Activated T-helper 1 cell treated with anti-CD3 and anti-CD28 coated beads, Interleukin-12 subunit alpha, Interleukin-12 subunit beta, Interleukin-2, Interleukin-4 antibody, amounts not matched to agents 30 ng/mL and 10 ng/mL and 1 ng/mL, durations not matched to agents 14 hours and 24 hours and 36 hours (primary cell): Measurements from ENCODE around the gene DLX3. TPM values are rescaled to one million over a fixed set of nuclear protein-coding genes. Genes with fewer than 3 reads are reported as not detected.

ENCODE experiments used
- DNase-seq: peaks from one replicate; pipeline ENCODE4 v3.0.0; 2021; ENCODE audit warnings: low spot score
- H3K27ac Mint-ChIP-seq: one replicate; pipeline ENCODE4 v1.8.0; 2021; ENCODE audit warnings: mild to moderate bottlenecking, mixed read lengths
- H3K27me3 Mint-ChIP-seq: one replicate; pipeline ENCODE4 v1.8.0; 2022; ENCODE audit warnings: mild to moderate bottlenecking, moderate library complexity, mixed read lengths; ENCODE audit not compliant: insufficient read depth
- H3K36me3 Mint-ChIP-seq: one replicate; pipeline ENCODE4 v1.8.0; 2021; ENCODE audit warnings: low read depth, mixed read lengths
- H3K4me1 Mint-ChIP-seq: one replicate; pipeline ENCODE4 v1.8.0; 2021; ENCODE audit warnings: low read depth, mixed read lengths
- H3K4me3 Mint-ChIP-seq: one replicate; pipeline ENCODE4 v1.8.0; 2021; ENCODE audit warnings: mild to moderate bottlenecking, moderate library complexity, mixed read lengths
- H3K9me3 Mint-ChIP-seq: one replicate; pipeline ENCODE4 v1.8.0; 2021; ENCODE audit warnings: mixed read lengths
- intact Hi-C: fragments of 100-400 bp; cut with micrococcal nuclease; formaldehyde crosslinking; loops from one replicate; pipeline ENCODE4 v1.15.1; 2024
- total RNA-seq: library from RNA; stranded (reverse); gene quantifications from 2 replicates; pipeline ENCODE4 v1.2.3, GENCODE V29; 2022

DLX3 gene
- total RNA-seq, 1 donor from 2014 or later, result not detected

DNA sequence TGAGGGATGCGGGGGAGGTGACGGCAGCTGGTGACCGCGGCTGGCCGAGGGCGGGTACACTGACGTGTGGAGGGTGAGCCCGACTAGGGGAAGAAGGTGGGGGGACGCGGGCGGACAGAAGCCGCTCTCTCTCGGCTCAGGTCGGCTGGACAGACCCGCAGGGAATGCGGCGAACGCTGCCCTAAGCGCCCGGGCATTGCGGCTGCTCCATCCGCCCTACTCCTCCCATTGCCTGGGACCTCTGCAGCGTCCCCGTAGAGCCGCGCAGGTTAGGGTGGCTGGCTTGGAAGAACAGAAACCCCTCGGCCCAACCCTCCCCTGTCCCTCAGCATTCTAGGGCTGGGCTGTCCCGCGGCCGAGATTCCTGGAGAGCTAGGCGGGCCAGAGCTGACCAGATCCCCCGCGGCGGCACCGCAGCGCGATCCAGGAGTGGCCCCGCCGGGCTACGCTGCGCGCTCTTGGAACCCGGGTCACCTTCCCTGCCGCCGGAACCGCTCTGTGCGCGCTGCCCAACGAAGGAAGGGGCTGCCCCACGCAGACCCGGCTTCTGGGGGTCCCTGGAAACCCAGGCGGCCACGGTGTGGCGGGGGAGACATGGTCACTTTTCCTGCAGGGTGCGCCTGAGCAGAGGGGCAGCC lies 23.1 kb downstream of the DLX3 start:
- intact Hi-C loops, result loop anchor here (5.0 kb wide), 1 partner anchor 475 kb away; the partner anchor contains the start of gene NGFR
- Mint-ChIP-seq H3K4me3 (no peak overlapping the region), H3K9me3 (no peaks in the 10 kb centered on the region), H3K27ac (no peak overlapping the region), H3K36me3 (peaks cover 3% of the 10 kb centered on the region), H3K4me1 (peaks cover 7% of the 10 kb centered on the region), H3K27me3 (peaks cover 84% of the 10 kb centered on the region)
- no peak for DNase-seq

DNA sequence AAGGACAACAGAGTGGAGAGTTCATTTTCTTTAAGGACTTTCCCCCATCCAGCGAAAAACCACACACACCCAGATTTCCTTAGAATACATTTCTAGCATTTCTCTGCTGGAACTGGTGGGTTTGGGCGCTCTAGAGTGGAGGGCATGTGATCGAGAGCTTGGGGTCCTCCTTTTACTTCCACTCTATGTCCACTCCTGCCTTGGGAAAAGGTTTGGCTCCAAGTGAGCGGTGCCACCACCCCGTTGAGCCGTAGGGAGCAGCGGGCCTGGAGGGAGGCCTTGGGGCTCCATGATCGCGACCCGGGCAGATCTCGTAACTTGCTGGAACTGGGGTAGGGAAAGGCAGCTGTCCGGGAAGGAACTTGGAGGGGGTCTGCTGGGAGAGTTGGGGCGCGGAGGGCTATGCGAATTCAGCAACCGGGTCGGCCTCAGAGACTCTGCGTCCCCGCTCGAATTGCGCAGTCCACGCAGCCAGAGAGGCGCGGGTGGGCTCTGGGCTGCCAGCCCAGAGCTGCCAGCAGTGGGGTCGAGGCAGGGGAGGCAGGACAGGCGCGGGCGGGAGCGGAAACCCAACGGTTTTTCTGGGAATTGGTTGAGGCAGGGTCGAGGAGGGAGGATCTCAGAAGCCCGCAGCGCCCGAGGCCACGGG lies 23.7 kb downstream of the DLX3 start:
- DNase-seq, result no peak
- peaks cover 7% of the 10 kb centered on the region for H3K4me1 Mint-ChIP-seq
- H3K9me3 Mint-ChIP-seq, result no peaks in the 10 kb centered on the region
- H3K27ac Mint-ChIP-seq, result peak overlapping the region; percentile 55
- peak overlapping the region; percentile 15 for H3K4me3 Mint-ChIP-seq
- H3K36me3 Mint-ChIP-seq, result peaks cover 3% of the 10 kb centered on the region
- peaks cover 87% of the 10 kb centered on the region for H3K27me3 Mint-ChIP-seq
- intact Hi-C loops, result loop anchor here (5.0 kb wide), 1 partner anchor 474 kb away; the partner anchor contains the start of gene NGFR

DNA sequence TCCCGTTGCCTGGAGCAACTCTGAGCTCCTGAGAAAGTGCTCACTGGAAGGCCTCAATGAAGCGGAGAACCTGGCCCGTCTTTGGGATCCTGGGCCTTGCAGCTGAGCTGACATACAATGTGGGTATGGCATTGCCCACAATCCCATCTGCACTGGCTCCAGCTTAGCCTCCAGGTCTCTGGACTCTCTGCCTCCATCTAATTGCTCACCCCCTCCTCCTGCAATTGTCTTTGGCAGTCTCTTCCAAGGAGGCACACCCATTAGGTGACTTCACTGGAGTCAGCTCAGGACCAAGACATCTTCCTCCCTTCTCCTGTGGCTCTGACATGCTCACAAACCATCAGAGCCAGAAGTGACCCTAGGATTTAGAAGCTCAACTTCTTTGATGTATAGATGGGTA lies 24.5 kb downstream of the DLX3 start:
- intact Hi-C loops, result loop anchor here (5.0 kb wide), 1 partner anchor 473 kb away; the partner anchor contains the start of gene NGFR
- DNase-seq, result no peak
- Mint-ChIP-seq H3K9me3 (no peaks in the 10 kb centered on the region), H3K27ac (no peak overlapping the region), H3K4me3 (peak overlapping the region; percentile 68), H3K27me3 (peaks cover 90% of the 10 kb centered on the region), H3K36me3 (peaks cover 5% of the 10 kb centered on the region), H3K4me1 (peaks cover 7% of the 10 kb centered on the region)

DNA sequence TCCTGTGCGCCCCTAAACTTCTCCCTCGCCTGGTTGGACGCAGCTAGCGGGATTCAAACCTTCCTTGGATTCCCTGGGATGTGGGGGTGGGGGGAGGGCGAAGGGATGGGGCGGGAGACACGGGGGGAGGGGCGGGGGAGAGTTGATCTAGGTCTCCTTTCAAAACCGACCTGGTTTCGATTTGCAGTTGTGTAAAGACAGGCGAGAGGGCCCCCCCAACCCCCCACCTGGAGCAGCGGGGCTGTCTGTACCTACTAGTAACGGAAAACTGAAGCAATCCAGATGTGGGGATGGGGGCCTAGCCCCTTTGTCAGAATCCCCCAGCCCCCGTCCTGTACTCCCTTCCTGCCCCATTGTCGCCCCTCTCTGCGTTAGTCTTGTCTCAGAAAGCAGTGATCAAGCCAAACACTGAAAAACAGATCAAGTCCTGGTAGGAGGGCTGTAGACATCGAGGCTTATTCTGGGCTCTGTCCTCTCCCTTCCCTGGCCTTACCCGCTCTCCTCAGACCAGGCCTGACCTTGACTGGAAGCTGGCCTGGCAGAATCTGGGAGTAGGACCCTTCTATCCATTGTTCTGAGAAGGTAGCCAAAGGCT lies 25.1 kb downstream of the DLX3 start:
- intact Hi-C loops, result loop anchor here (5.0 to 10.0 kb wide), 2 partner anchors 473 to 975 kb away; partner anchors contain the start of genes IGF2BP1 and NGFR
- no peak for DNase-seq
- H3K9me3 Mint-ChIP-seq, result no peaks in the 10 kb centered on the region
- H3K27ac Mint-ChIP-seq, result no peak overlapping the region
- peaks cover 91% of the 10 kb centered on the region for H3K27me3 Mint-ChIP-seq
- H3K4me3 Mint-ChIP-seq, result peak overlapping the region; percentile 75
- H3K4me1 Mint-ChIP-seq, result peaks cover 11% of the 10 kb centered on the region
- peaks cover 5% of the 10 kb centered on the region for H3K36me3 Mint-ChIP-seq

DNA sequence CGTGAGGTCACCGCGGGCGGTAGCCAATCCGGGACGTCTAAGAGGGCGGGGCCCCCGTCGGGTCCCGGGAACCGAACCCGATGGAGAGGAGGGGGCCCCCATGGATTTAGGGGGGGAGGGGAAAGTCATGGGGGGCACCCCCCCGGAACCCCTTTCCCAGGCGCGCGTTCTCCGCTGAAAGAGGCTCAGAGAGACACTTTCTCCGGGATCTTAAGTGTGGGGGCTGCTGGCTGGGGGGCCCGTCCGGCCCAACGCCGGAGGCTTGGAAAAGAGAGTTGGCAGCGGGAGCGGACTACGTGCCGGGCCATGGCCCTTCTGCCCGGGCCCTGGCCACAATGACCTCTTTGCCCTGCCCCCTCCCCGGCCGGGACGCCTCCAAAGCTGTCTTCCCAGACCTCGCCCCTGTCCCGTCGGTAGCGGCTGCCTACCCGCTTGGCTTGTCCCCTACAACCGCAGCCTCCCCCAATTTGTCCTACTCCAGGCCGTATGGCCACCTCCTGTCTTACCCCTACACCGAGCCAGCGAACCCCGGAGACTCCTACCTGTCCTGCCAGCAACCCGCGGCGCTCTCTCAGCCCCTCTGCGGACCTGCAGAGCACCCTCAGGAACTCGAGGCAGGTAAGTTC lies 25.8 kb downstream of the DLX3 start, which contains the start of gene DLX4:
TSS of gene DLX4 (plus strand) at position 57 of the 626 bp plus-strand sequence. CDS start at position 336, 279 bp downstream.
- Mint-ChIP-seq H3K4me3 (peak within 1 kb of the TSS; percentile 85), H3K36me3 (peaks cover 6% of the 10 kb centered on the region), H3K4me1 (peaks cover 16% of the 10 kb centered on the region), H3K27me3 (peaks cover 91% of the 10 kb centered on the region), H3K27ac (peak within 1 kb of the TSS; percentile 63), H3K9me3 (no peaks in the 10 kb centered on the region)
- intact Hi-C loops, result loop anchor here (10.0 kb wide), 1 partner anchor 974 kb away; the partner anchor contains the start of gene IGF2BP1
- peak; percentile 7 for DNase-seq

DNA sequence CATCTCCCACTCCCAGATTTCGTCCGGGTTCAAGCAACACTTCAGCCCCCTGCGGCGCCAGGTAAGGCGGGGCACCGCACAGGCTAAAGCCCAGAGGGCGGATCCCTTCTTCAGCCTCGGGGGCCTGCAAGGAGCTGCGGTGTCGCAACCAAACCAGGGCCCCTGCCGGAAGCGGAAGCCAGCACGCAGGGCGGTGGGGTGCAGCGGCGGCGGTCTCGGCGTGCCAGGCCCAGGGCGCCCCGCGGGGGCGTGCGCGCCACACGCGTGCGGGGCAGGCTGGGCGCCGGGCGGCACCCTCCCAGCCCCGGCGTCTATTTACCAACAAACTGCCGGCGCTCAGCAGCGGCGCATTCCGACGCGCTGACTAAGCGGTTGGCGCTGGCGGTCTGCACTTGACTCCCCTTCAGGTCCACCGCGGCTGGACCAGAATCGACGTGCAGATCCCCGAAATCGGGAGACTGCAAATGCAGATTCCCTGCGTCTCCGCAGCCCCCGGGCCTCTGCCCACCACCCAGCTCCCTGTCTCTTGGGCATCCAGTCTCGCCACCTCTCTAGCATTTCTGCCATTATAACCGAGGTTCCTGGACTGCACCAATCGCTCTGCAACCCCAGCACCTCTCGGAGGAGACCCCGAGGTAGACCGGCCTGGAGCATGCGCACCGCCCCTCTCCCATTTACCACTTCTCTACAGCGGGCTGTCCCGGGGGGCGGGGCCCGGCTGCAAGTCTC lies 26.5 kb downstream of the DLX3 start:
- Mint-ChIP-seq H3K27me3 (peaks cover 90% of the 10 kb centered on the region), H3K27ac (peak overlapping the region; percentile 63), H3K4me1 (peaks cover 21% of the 10 kb centered on the region), H3K9me3 (no peaks in the 10 kb centered on the region), H3K36me3 (peaks cover 8% of the 10 kb centered on the region), H3K4me3 (peak overlapping the region; percentile 85)
- intact Hi-C loops, result loop anchor here (10.0 kb wide), 1 partner anchor 974 kb away; the partner anchor contains the start of gene IGF2BP1
- peak; percentile 47 for DNase-seq

DNA sequence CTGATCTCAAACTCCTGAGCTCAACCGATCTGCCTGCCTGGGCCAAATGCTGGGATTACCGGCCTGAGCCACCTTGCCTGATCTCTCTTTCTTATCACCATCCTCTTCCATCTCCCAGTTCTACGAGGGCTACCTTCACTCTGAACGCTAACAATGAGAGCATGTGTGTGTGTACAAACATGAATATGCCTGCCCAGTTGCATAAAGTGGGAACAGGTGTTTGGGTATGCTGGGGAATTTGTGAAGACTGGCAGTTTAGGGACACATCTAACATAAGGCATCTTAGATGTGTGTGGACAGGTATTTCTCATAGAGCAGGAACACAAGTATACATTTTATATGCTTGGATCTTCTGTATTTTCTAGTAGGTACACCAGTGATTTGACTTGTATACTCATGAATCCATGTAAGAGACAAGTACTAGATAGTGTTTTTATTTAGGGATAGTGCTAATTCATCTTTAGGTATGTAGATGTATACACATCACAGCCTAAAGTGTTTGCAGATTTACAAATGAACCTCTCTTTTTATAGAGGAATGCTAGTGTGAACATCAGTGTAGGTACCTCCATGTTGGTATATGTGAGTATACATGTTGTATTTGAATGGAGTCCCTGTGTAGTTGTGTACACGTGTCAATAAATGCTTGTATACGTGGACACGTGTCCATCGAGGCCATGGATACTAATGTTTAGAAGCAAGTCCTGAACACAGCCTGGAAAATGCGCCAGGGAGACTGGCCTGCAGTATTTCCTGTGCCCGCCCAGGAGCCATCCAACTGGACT lies 27.2 kb downstream of the DLX3 start:
- Mint-ChIP-seq H3K9me3 (no peaks in the 10 kb centered on the region), H3K27ac (no peak overlapping the region), H3K36me3 (peaks cover 8% of the 10 kb centered on the region), H3K4me1 (peaks cover 25% of the 10 kb centered on the region), H3K4me3 (peak overlapping the region; percentile 63), H3K27me3 (peaks cover 89% of the 10 kb centered on the region)
- intact Hi-C loops, result loop anchor here (10.0 kb wide), 1 partner anchor 973 kb away; the partner anchor contains the start of gene IGF2BP1
- no peak for DNase-seq

DNA sequence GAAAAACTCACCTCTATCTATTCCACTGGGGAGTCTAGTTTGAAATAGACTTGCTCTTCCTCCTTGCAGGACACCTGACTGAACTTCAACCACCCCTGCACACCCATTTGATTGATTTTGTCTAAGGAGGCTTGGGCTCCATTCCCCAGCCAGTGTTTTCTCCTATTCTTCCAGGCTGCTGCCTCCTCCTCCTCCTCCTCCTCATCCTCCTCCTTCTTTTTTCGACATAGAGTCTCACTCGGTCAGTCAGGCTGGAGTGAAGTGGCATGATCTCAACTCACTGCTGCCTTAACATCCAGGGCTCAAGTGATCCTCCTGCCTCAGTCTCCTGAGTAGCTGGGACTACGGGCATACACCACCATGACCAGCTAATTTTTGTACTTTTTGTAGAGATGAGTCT lies 27.8 kb downstream of the DLX3 start:
- no peaks in the 10 kb centered on the region for H3K9me3 Mint-ChIP-seq
- H3K27ac Mint-ChIP-seq, result no peak overlapping the region
- peaks cover 8% of the 10 kb centered on the region for H3K36me3 Mint-ChIP-seq
- peaks cover 25% of the 10 kb centered on the region for H3K4me1 Mint-ChIP-seq
- DNase-seq, result no peak
- peaks cover 86% of the 10 kb centered on the region for H3K27me3 Mint-ChIP-seq
- intact Hi-C loops, result loop anchor here (10.0 kb wide), 1 partner anchor 972 kb away; the partner anchor contains the start of gene IGF2BP1
- no peak overlapping the region for H3K4me3 Mint-ChIP-seq

DNA sequence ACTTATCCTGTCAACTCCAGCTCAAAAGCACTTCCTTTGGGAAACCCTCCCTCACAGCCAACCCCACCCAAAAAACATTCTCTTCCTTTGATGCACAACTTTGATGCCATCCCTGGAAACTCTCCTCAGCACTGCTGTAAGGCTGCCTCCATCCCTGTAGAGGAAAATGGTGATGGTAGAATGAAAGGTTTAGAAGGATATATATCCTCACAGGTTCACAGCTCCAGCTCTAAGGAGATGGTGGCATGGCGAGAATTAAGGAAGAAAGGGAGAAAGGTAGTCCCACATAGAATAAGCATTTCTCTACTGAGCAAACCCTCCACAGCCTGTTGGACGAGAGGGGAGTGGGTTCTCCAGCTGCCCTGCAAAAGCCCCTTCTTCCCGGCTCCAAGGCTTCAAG lies 28.3 kb downstream of the DLX3 start:
- Mint-ChIP-seq H3K9me3 (no peaks in the 10 kb centered on the region), H3K4me3 (no peak overlapping the region), H3K27me3 (peaks cover 87% of the 10 kb centered on the region), H3K27ac (no peak overlapping the region), H3K36me3 (peaks cover 8% of the 10 kb centered on the region), H3K4me1 (peaks cover 25% of the 10 kb centered on the region)
- intact Hi-C loops, result loop anchor here (10.0 kb wide), 1 partner anchor 972 kb away; the partner anchor contains the start of gene IGF2BP1
- no peak for DNase-seq

DNA sequence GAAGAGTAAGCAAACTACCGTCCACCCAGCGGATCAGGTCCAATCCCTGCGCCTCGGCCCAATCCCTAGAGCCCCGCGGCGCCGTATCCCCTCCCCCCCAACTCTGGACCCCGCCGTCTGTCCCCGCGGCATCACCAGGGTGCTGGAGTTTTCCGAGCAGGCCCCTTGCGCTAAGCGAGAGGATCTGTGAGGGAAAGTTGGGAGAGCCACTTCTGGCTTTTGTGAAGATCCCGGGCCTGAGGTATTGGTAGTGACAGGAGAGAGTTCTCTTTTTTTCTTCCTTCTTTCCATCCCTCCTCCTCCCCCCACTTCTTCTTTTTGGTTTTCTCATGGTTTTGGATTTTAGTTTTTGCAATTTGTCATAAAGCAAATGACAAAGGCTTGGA lies 29.5 kb downstream of the DLX3 start:
- Mint-ChIP-seq H3K4me1 (peaks cover 22% of the 10 kb centered on the region), H3K9me3 (no peaks in the 10 kb centered on the region), H3K4me3 (no peak overlapping the region), H3K27me3 (peaks cover 81% of the 10 kb centered on the region), H3K36me3 (peaks cover 8% of the 10 kb centered on the region), H3K27ac (peak overlapping the region; percentile 58)
- no peak for DNase-seq
- intact Hi-C loops, result loop anchor here (1.0 to 10.0 kb wide), 2 partner anchors 29 to 971 kb away; partner anchors contain the start of gene IGF2BP1

DNA sequence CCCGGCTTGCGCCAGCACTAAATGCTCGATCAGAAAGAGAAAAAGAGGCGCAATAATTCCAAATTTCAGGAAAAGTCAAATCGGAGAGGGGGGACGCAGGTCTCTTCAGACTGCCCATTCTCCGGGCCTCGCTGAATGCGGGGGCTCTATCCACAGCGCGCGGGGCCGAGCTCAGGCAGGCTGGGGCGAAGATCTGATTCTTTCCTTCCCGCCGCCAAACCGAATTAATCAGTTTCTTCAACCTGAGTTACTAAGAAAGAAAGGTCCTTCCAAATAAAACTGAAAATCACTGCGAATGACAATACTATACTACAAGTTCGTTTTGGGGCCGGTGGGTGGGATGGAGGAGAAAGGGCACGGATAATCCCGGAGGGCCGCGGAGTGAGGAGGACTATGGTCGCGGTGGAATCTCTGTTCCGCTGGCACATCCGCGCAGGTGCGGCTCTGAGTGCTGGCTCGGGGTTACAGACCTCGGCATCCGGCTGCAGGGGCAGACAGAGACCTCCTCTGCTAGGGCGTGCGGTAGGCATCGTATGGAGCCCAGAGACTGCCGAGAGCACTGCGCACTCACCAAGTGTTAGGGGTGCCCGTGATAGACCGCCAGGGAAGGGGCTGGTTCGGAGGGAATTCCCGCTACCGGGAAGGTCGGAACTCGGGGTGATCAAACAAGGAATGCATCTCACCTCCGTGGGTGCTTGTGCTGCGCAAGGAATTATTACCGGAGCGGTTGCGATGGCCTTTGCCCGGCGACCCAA lies 30.1 kb downstream of the DLX3 start:
- no peak overlapping the region for H3K4me3 Mint-ChIP-seq
- intact Hi-C loops, result loop anchor here (1.0 to 10.0 kb wide), 2 partner anchors 29 to 970 kb away; partner anchors contain the start of gene IGF2BP1

More for the DNA sequence above, 30.1 kb downstream of the DLX3 start:
- Mint-ChIP-seq H3K36me3 (peaks cover 8% of the 10 kb centered on the region), H3K27me3 (peaks cover 75% of the 10 kb centered on the region), H3K27ac (peak overlapping the region; percentile 73), H3K9me3 (no peaks in the 10 kb centered on the region), H3K4me1 (peaks cover 17% of the 10 kb centered on the region)
- DNase-seq, result no peak
